Breast epithelium (tissue), 3 donors: Measurements from ENCODE around the gene RIBC1.

Experiments
- CTCF ChIP-seq, 3 donors: fragments of 450-650 bp; IDR thresholded peaks; one replicate each; pipeline ENCODE4 v1.5.1; 2016 to 2017; ENCODE audit warnings: antibody characterized with exemption in 3 of 3, mild to moderate bottlenecking in 3 of 3, moderate library complexity in 3 of 3
- POLR2A ChIP-seq: fragments of 450-650 bp; IDR thresholded peaks from one replicate; pipeline ENCODE4 v1.6.1; 2016; ENCODE audit warnings: antibody characterized with exemption, mild to moderate bottlenecking, moderate library complexity

- TF ChIP-seq POLR2A (no peak), CTCF (IDR thresholded peaks at IDR 0.05) (no peak)
These were observed at the start of gene RIBC1 for GRCh38 chrX:53422861-53423306.
